ENCODE results near the gene ADAMTSL2. TPM values are rescaled to one million over a fixed set of nuclear protein-coding genes. Genes with fewer than 3 reads are reported as not detected.

Gene ADAMTSL2
- polyA plus RNA-seq (2011; rRNA removed) (not detected in 2 replicates), polyA minus RNA-seq (2011; rRNA and poly(A)+ RNA removed) (0.10 TPM in 1 of 2 replicates, not detected in the other)

DNA sequence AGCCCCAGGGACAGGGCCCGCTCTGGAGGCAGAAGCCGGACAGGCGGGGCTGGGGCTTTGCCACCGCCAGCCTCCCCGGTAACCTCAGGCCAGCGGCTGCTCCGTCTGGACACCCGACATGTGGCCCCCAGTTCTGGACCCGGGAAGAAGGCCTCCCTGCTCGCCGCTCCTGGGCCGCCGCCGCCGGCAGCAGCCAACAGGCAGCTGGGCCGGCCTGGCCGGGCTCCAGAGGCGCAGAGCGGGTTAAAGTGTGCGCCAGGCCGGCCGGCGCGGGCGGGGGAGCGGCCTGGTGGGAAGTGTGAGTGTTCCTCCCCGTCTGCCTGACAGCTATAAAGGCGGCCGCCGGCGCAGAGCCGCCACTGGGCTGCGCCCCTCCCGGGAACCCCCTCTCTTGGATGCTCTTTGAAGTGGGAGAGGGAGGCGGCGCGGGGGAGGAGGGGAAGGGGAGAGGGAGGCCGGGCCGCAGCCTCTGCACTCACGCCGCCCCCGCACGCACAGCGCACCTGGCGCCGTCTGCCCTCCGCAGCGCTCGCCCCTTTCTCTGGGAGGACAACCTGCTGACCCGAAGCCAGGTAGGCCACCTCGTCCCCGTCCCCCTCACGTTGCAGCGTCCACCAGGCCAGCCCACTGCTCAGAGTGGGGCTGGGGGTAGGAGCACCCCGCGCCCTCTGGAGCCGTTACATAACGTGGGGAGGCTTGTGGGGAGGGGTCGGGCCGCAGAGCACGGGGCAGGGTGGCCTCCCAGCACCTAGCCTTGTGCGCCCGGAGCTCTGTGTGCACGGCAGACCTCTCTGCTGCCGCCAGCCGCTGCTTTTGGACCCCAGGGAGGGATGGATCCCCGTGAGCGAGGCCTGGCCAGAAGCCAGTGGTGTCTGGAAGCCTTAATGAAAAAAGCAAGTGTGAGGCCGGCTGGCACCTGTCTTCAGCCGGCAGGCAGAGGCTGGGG lies at the start of gene ADAMTSL2:
TSS of gene ADAMTSL2 (plus strand) at position 359 of the 946 bp plus-strand sequence. CDS start 2,009 bp downstream, outside the sequence.
- CTCF ChIA-PET: interaction anchor here (1.0 to 3.6 kb wide), 5 partner anchors 99 to 208 kb away, joined by 3 to 33 read pairs (median 14); no protein-coding TSS in a partner anchor
- no peak for TF ChIP-seq CTCF (IDR thresholded peaks at IDR 0.05; ENCODE audit: insufficient read depth, low read depth, low read length)
- Histone ChIP-seq H3K27me3 (ENCODE audit: control insufficient read depth, insufficient read depth, low read length) (peaks cover 29% of the 10 kb centered on the region), H3K36me3 (ENCODE audit: control insufficient read depth, insufficient read depth, low read length) (no peaks in the 10 kb centered on the region), H3K4me3 (ENCODE audit: low read depth, low read length) (no peak within 1 kb of the TSS)
- DNase-seq (ENCODE audit: low read depth): no peak
- POLR2A ChIA-PET: no interaction called here

GRCh38 chr9:133485531-133486260 lies 48.8 kb upstream of the ADAMTSL2 start:
- DNase-seq (ENCODE audit: low read depth): no peak
- no peak for TF ChIP-seq CTCF (IDR thresholded peaks at IDR 0.05; ENCODE audit: insufficient read depth, low read depth, low read length)
- CTCF ChIA-PET: interaction anchor here (0.7 to 4.7 kb wide), 24 partner anchors 9 to 463 kb away, joined by 3 to 38 read pairs (median 4); no protein-coding TSS in a partner anchor
- POLR2A ChIA-PET: no interaction called here
- 0 out of 2 replicates have a peak, but pooled peaks cover 1% of the 10 kb centered on the region for H3K27me3 ChIP-seq (ENCODE audit: control insufficient read depth, insufficient read depth, low read length)
- no peaks in the 10 kb centered on the region for H3K36me3 ChIP-seq (ENCODE audit: control insufficient read depth, insufficient read depth, low read length)
- no peak overlapping the region for H3K4me3 ChIP-seq (ENCODE audit: low read depth, low read length)

DNA sequence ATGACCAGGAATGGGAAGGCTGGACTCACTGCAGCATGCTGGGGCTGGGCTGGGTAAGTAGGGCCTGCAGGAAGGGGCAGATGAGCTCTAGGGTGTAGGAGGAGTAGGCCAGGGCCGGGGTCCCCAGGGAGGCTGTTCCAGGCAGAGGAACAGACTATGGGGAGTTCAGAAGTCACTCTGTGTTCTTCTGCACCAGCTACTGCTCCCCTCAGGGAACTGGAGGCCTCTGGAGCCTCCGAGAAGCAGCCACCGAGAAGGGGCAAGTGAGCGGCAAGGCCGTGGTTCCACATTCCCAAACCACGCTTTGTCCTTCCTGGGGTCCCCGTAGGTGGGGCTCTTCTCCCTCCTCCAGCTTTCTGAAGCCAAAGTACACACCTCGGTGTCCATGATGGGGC lies 47.2 kb upstream of the ADAMTSL2 start:
- ChIA-PET POLR2A (no interaction called here), CTCF (interaction anchor here (0.6 to 4.3 kb wide), 12 partner anchors 8 to 557 kb away, joined by 3 to 38 read pairs (median 6); no protein-coding TSS in a partner anchor)
- Histone ChIP-seq H3K27me3 (ENCODE audit: control insufficient read depth, insufficient read depth, low read length) (peaks cover 4% of the 10 kb centered on the region; the same call in 1 of the 2 replicates), H3K4me3 (ENCODE audit: low read depth, low read length) (no peak overlapping the region), H3K36me3 (ENCODE audit: control insufficient read depth, insufficient read depth, low read length) (no peaks in the 10 kb centered on the region)
- no peak for TF ChIP-seq CTCF (IDR thresholded peaks at IDR 0.05; ENCODE audit: insufficient read depth, low read depth, low read length)
- DNase-seq (ENCODE audit: low read depth): no peak

DNA sequence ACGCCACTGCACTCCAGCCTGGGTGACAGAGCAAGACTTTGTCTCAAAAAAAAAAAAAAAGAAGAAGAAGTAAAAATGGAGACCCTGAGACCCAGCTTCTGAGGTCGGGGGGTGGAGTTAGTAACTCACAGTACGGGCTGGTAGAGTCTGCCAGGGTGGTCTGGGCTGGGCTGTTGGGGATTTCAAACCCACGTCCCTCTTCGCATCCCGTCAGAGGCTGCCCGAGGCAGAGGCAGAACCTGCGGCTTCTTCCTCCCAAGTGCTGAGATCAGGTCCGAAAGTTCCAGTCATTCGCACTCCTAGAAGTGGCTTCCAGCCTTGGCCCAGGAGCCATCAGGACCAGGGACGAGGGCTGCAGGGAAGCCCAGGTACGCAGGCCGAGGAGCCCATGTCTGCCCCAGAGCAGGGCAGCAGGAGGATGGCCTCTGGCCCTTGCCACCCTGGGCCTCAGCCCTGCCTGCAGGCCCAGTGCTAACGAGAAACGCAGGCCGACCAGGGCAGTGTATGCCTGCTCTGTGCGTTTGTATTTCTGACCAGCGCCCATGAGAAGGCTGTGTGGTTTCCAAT lies 45.7 kb upstream of the ADAMTSL2 start:
- H3K27me3 ChIP-seq (ENCODE audit: control insufficient read depth, insufficient read depth, low read length): peaks cover 3% of the 10 kb centered on the region; the same call in 1 of the 2 replicates
- ChIA-PET POLR2A (no interaction called here), CTCF (interaction anchor here (1.4 to 4.3 kb wide), 3 partner anchors 302 to 466 kb away, joined by 3 to 38 read pairs (median 11); no protein-coding TSS in a partner anchor)
- no peak for TF ChIP-seq CTCF (IDR thresholded peaks at IDR 0.05; ENCODE audit: insufficient read depth, low read depth, low read length)
- DNase-seq (ENCODE audit: low read depth): no peak
- no peak overlapping the region for H3K4me3 ChIP-seq (ENCODE audit: low read depth, low read length)
- no peaks in the 10 kb centered on the region for H3K36me3 ChIP-seq (ENCODE audit: control insufficient read depth, insufficient read depth, low read length)

All from BJ (cell line).